Esophagus (tissue), 2 donors: ENCODE data around the gene EP400. TPM values are rescaled to one million over a fixed set of nuclear protein-coding genes. Genes with fewer than 3 reads are reported as not detected.

ENCODE experiments used
- H3K27ac ChIP-seq, 2 donors: one replicate each; pipeline ENCODE4 v1.5.1; 2013; ENCODE audit warnings: low read depth in 2 of 2, mild to moderate bottlenecking in 2 of 2, inconsistent platforms in 1 of 2, low read length in 1 of 2, moderate library complexity in 1 of 2
- H3K27me3 ChIP-seq, 2 donors: one replicate each; pipeline ENCODE4 v1.6.1; 2013; ENCODE audit warnings: low read length in 2 of 2, control low read depth in 1 of 2, mild to moderate bottlenecking in 1 of 2; ENCODE audit not compliant: insufficient read depth in 2 of 2, control insufficient read depth in 1 of 2
- H3K36me3 ChIP-seq, 2 donors: one replicate each; pipeline ENCODE4 v1.6.1; 2013; ENCODE audit warnings: low read length in 1 of 2; ENCODE audit not compliant: control insufficient read depth in 2 of 2, insufficient read depth in 2 of 2
- H3K4me1 ChIP-seq, 2 donors: one replicate each; pipeline ENCODE4 v1.6.1; 2013; ENCODE audit warnings: low read length in 1 of 2; ENCODE audit not compliant: control insufficient read depth in 2 of 2, insufficient read depth in 2 of 2
- H3K4me3 ChIP-seq, 2 donors: one replicate each; pipeline ENCODE4 v1.5.1; 2013; ENCODE audit warnings: low read length in 2 of 2, mild to moderate bottlenecking in 2 of 2, low read depth in 1 of 2, moderate library complexity in 1 of 2
- H3K9me3 ChIP-seq, 2 donors: one replicate each; pipeline ENCODE4 v1.6.1; 2013; ENCODE audit warnings: mild to moderate bottlenecking in 2 of 2, low read depth in 1 of 2, low read length in 1 of 2, moderate library complexity in 1 of 2; ENCODE audit not compliant: control insufficient read depth in 2 of 2, insufficient read depth in 1 of 2
- WGBS, 2 donors: extraction: QIAGEN DNeasy Blood & Tissue Kit; methylation state at CpG; one replicate each; pipeline ENCODE4 v1.1.7; 2013; 5-methylcytosine and 5-hydroxymethylcytosine counted together
- polyA plus RNA-seq, 2 donors: library from polyadenylated mRNA; stranded (reverse); fragments of 200-250 nt; gene quantifications; one replicate each; pipeline ENCODE4 v1.2.3, GENCODE V29; 2013
- donor health status: healthy with polysubstance abuse.
- donor health status: Bipolar disorder and iron deficiency.

The EP400 gene
- polyA plus RNA-seq, 2 donors = 8.9 to 17.1 TPM

- Histone ChIP-seq H3K4me3 (no peak overlapping the region), H3K27me3 (no peaks in the 10 kb centered on the region), H3K36me3 (peaks cover 19 to 54% of the 10 kb centered on the region in 2 donors), H3K4me1 (no peaks in the 10 kb centered on the region), H3K27ac (no peak overlapping the region), H3K9me3 (no peaks in the 10 kb centered on the region)
- 85 to 93% methylated on average over 7 of the region's 7 CpGs for WGBS, 2 donors
Observed at GRCh38 chr12:132067182-132067581, 117.4 kb downstream of the EP400 start.

GRCh38 chr12:132068250-132068649 is 118.5 kb downstream of the EP400 start:
- Histone ChIP-seq H3K36me3 (peaks cover 19 to 47% of the 10 kb centered on the region in 2 donors), H3K4me1 (no peaks in the 10 kb centered on the region), H3K27me3 (no peaks in the 10 kb centered on the region), H3K27ac (no peak overlapping the region), H3K4me3 (no peak overlapping the region), H3K9me3 (no peaks in the 10 kb centered on the region)
- WGBS, 2 donors = 95 to 96% methylated on average over 5 of the region's 5 CpGs

GRCh38 chr12:132069336-132069985 is 119.7 kb downstream of the EP400 start:
- H3K27ac ChIP-seq = no peak overlapping the region
- H3K27me3 ChIP-seq = no peaks in the 10 kb centered on the region
- H3K36me3 ChIP-seq = peaks cover 19 to 43% of the 10 kb centered on the region in 2 donors
- H3K4me3 ChIP-seq = no peak overlapping the region
- no peaks in the 10 kb centered on the region for H3K4me1 ChIP-seq
- WGBS, 2 donors = 95 to 96% methylated on average over 26 of the region's 26 CpGs
- H3K9me3 ChIP-seq = no peaks in the 10 kb centered on the region

- Histone ChIP-seq H3K4me1 (no peaks in the 10 kb centered on the region), H3K27ac (no peak overlapping the region), H3K9me3 (no peaks in the 10 kb centered on the region), H3K36me3 (peaks cover 14 to 40% of the 10 kb centered on the region in 2 donors), H3K4me3 (no peak overlapping the region), H3K27me3 (no peaks in the 10 kb centered on the region)
- 85 to 92% methylated on average over 8 of the region's 8 CpGs for WGBS, 2 donors
Observed at GRCh38 chr12:132070298-132070697, 120.6 kb downstream of the EP400 start.

- H3K4me1 ChIP-seq = no peaks in the 10 kb centered on the region
- H3K36me3 ChIP-seq = peaks cover 15 to 42% of the 10 kb centered on the region in 2 donors
- H3K27me3 ChIP-seq = no peaks in the 10 kb centered on the region
- H3K4me3 ChIP-seq = no peak overlapping the region
- no peaks in the 10 kb centered on the region for H3K9me3 ChIP-seq
- 89 to 90% methylated on average over 12 of the region's 12 CpGs for WGBS, 2 donors
- H3K27ac ChIP-seq = no peak overlapping the region
Observed at GRCh38 chr12:132071040-132071810, 121.5 kb downstream of the EP400 start.

- H3K36me3 ChIP-seq = peaks cover 15 to 42% of the 10 kb centered on the region in 2 donors
Observed at GRCh38 chr12:132071830-132072384, 122.2 kb downstream of the EP400 start.

GRCh38 chr12:132074216-132074615 is 124.5 kb downstream of the EP400 start:
- H3K36me3 ChIP-seq = peaks cover 12 to 32% of the 10 kb centered on the region in 2 donors
- H3K27me3 ChIP-seq = no peaks in the 10 kb centered on the region
- WGBS, 2 donors = 89 to 92% methylated on average over 14 of the region's 14 CpGs
- H3K27ac ChIP-seq = no peak overlapping the region
- no peak overlapping the region for H3K4me3 ChIP-seq
- H3K9me3 ChIP-seq = no peaks in the 10 kb centered on the region
- H3K4me1 ChIP-seq = no peaks in the 10 kb centered on the region

More at GRCh38 chr12:132071830-132072384, 122.2 kb downstream of the EP400 start:
- Histone ChIP-seq H3K4me3 (no peak overlapping the region), H3K4me1 (no peaks in the 10 kb centered on the region), H3K9me3 (no peaks in the 10 kb centered on the region), H3K27ac (no peak overlapping the region), H3K27me3 (no peaks in the 10 kb centered on the region)
- WGBS, 2 donors = 92 to 93% methylated on average over 14 of the region's 14 CpGs

- Histone ChIP-seq H3K4me1 (no peaks in the 10 kb centered on the region), H3K27ac (no peak overlapping the region), H3K9me3 (no peaks in the 10 kb centered on the region), H3K36me3 (peaks cover 12 to 27% of the 10 kb centered on the region in 2 donors), H3K4me3 (no peak overlapping the region), H3K27me3 (no peaks in the 10 kb centered on the region)
- WGBS, 2 donors = 90% methylated on average over 15 of the region's 15 CpGs
Observed at GRCh38 chr12:132075026-132075713, 125.4 kb downstream of the EP400 start.

- no peak overlapping the region for H3K4me3 ChIP-seq
- H3K27ac ChIP-seq = no peak overlapping the region
- H3K4me1 ChIP-seq = no peaks in the 10 kb centered on the region
- H3K9me3 ChIP-seq = no peaks in the 10 kb centered on the region
- no peaks in the 10 kb centered on the region for H3K27me3 ChIP-seq
- peaks cover 12 to 30% of the 10 kb centered on the region in 2 donors for H3K36me3 ChIP-seq
- 91 to 95% methylated on average over 16 of the region's 16 CpGs for WGBS, 2 donors
Observed at GRCh38 chr12:132075714-132076553, 126.2 kb downstream of the EP400 start.
